Esophagus squamous epithelium (tissue), 5 donors: ENCODE results near the gene VPS41. TPM values are rescaled to one million over a fixed set of nuclear protein-coding genes. Genes with fewer than 3 reads are reported as not detected.

Experiments
- DNase-seq: peaks from one replicate; lab custom pipeline; 2025; lab: John Stamatoyannopoulos, UW
- H3K27ac ChIP-seq, 4 donors: fragments of 200-600 bp; sonication (generic); one replicate each; pipeline ENCODE4 v1.5.1; 2016 to 2019; ENCODE audit warnings: mild to moderate bottlenecking in 1 of 4
- H3K27me3 ChIP-seq, 4 donors: fragments of 200-600 bp; sonication (generic); 1 replicate in 3 of 4; 2 replicates in 1 of 4; pipeline versions ENCODE4 v1.5.1 to v1.6.0; 2017 to 2021; ENCODE audit warnings: antibody characterized with exemption in 1 of 4
- H3K36me3 ChIP-seq, 3 donors: fragments of 200-600 bp; sonication (generic); one replicate each; pipeline ENCODE4 v1.5.1; 2016 to 2019
- H3K4me1 ChIP-seq, 3 donors: fragments of 200-600 bp; sonication (generic); one replicate each; pipeline ENCODE4 v1.5.1; 2017 to 2019
- H3K4me3 ChIP-seq, 4 donors: fragments of 200-600 bp; sonication (generic); 1 replicate in 3 of 4; 2 replicates in 1 of 4; pipeline ENCODE4 v1.5.1; 2016 to 2019; ENCODE audit warnings: mild to moderate bottlenecking in 2 of 4, moderate library complexity in 1 of 4
- H3K9me3 ChIP-seq, 3 donors: fragments of 200-600 bp; sonication (generic); one replicate each; pipeline ENCODE4 v1.5.1; 2016 to 2019
- CTCF ChIP-seq, 6 experiments: fragments of 450-650 bp in 4 of 6; fragments of 200-600 bp in 2 of 6; sonication (generic) in 2 of 6; IDR thresholded peaks; one replicate each; pipeline ENCODE4 v1.5.1; 2016 to 2019; ENCODE audit warnings: antibody characterized with exemption in 6 of 6, mild to moderate bottlenecking in 4 of 6, moderate library complexity in 4 of 6
- POLR2A ChIP-seq, 4 donors: fragments of 450-650 bp; IDR thresholded peaks; one replicate each; pipeline ENCODE4 v1.6.1; 2017; ENCODE audit warnings: antibody characterized with exemption in 4 of 4, mild to moderate bottlenecking in 4 of 4, moderate library complexity in 3 of 4
- WGBS, 2 donors: methylation state at CpG; one replicate each; pipeline ENCODE4 v1.1.5; 2018; 5-methylcytosine and 5-hydroxymethylcytosine counted together
- intact Hi-C: fragments of 100-400 bp; cut with DNase I; formaldehyde crosslinking; loops from one replicate; pipeline ENCODE4 v1.15.0; 2022
- total RNA-seq, 4 donors: library from RNA; depleted of rRNA; stranded (reverse); fragments of >200 nt; gene quantifications; one replicate each; pipeline ENCODE4 v1.1.0, GENCODE V29; 2016
- donor health status: DM: yes; HTN: yes; CAD: no.

Gene VPS41
- total RNA-seq, 4 donors from 2014 or later, result 14.3 to 25.5 (median 23.2) TPM

- no peaks in the 10 kb centered on the region for H3K36me3 ChIP-seq
- H3K9me3 ChIP-seq, result no peaks in the 10 kb centered on the region
- no peaks in the 10 kb centered on the region for H3K4me1 ChIP-seq
- H3K27ac ChIP-seq, result no peak overlapping the region
- no peak overlapping the region for H3K4me3 ChIP-seq
- DNase-seq, result no peak
- intact Hi-C loops, result no loop called here
- no peaks in the 10 kb centered on the region for H3K27me3 ChIP-seq
- TF ChIP-seq POLR2A (IDR thresholded peaks at IDR 0.05), result no peak
- TF ChIP-seq CTCF (IDR thresholded peaks at IDR 0.05), result no peak
- 35 to 60% methylated on average over 3 of the region's 3 CpGs for WGBS, 2 donors
Measured at GRCh38 chr7:38679419-38679818, 229.6 kb downstream of the VPS41 start.

GRCh38 chr7:38678698-38679054 is 230.3 kb downstream of the VPS41 start:
- Histone ChIP-seq H3K4me3 (no peak overlapping the region), H3K36me3 (no peaks in the 10 kb centered on the region), H3K27ac (no peak overlapping the region), H3K9me3 (no peaks in the 10 kb centered on the region), H3K4me1 (no peaks in the 10 kb centered on the region), H3K27me3 (no peaks in the 10 kb centered on the region)
- DNase-seq, result no peak
- intact Hi-C loops, result no loop called here
- WGBS, 2 donors, result 20 to 80% methylated on average over 1 of the region's 1 CpG
- TF ChIP-seq POLR2A (IDR thresholded peaks at IDR 0.05), result no peak
- no peak for TF ChIP-seq CTCF (IDR thresholded peaks at IDR 0.05)

GRCh38 chr7:38677981-38678697 is 230.9 kb downstream of the VPS41 start:
- DNase-seq, result no peak
- TF ChIP-seq POLR2A (IDR thresholded peaks at IDR 0.05), result no peak
- no peak for TF ChIP-seq CTCF (IDR thresholded peaks at IDR 0.05)

GRCh38 chr7:38675494-38676106 is 233.4 kb downstream of the VPS41 start:
- Histone ChIP-seq H3K9me3 (no peaks in the 10 kb centered on the region), H3K4me3 (no peak overlapping the region), H3K27ac (peak overlapping the region in 1 of 4 donors; percentile 19), H3K27me3 (no peaks in the 10 kb centered on the region), H3K4me1 (no peaks in the 10 kb centered on the region), H3K36me3 (no peaks in the 10 kb centered on the region)
- intact Hi-C loops, result no loop called here
- TF ChIP-seq CTCF (IDR thresholded peaks at IDR 0.05) (no peak), POLR2A (IDR thresholded peaks at IDR 0.05) (no peak)
- no peak for DNase-seq
- 43 to 44% methylated on average over 8 of the region's 8 CpGs for WGBS, 2 donors

More at GRCh38 chr7:38677981-38678697, 230.9 kb downstream of the VPS41 start:
- intact Hi-C loops, result no loop called here
- H3K9me3 ChIP-seq, result no peaks in the 10 kb centered on the region
- no peaks in the 10 kb centered on the region for H3K36me3 ChIP-seq
- no peaks in the 10 kb centered on the region for H3K27me3 ChIP-seq
- 71 to 83% methylated on average over 5 of the region's 5 CpGs for WGBS, 2 donors
- H3K27ac ChIP-seq, result no peak overlapping the region
- no peak overlapping the region for H3K4me3 ChIP-seq
- H3K4me1 ChIP-seq, result no peaks in the 10 kb centered on the region

- Histone ChIP-seq H3K4me3 (no peak overlapping the region), H3K9me3 (no peaks in the 10 kb centered on the region), H3K27me3 (no peaks in the 10 kb centered on the region), H3K27ac (no peak overlapping the region), H3K36me3 (no peaks in the 10 kb centered on the region), H3K4me1 (no peaks in the 10 kb centered on the region)
- no peak for TF ChIP-seq POLR2A (IDR thresholded peaks at IDR 0.05)
- no peak for TF ChIP-seq CTCF (IDR thresholded peaks at IDR 0.05)
- 32 to 41% methylated on average over 1 of the region's 1 CpG for WGBS, 2 donors
- no peak for DNase-seq
- intact Hi-C loops, result no loop called here
Measured at GRCh38 chr7:38674513-38674912, 234.5 kb downstream of the VPS41 start.
